KMS-11 (cell line): Measurements from ENCODE around the gene KIF1A.

ENCODE experiments used
- H2AFZ ChIP-seq: fragments of 200-600 bp; sonication (generic); 2 replicates; pipeline ENCODE4 v1.6.1; 2016; ENCODE audit warnings: antibody characterized with exemption, mixed run types, low read depth
- H3K27ac ChIP-seq: fragments of 200-600 bp; sonication (generic); 2 replicates; pipeline ENCODE4 v1.6.1; 2016; ENCODE audit warnings: mild to moderate bottlenecking, mixed run types
- H3K27me3 ChIP-seq: fragments of 200-600 bp; sonication (generic); 2 replicates; pipeline ENCODE4 v1.6.1; 2017; ENCODE audit warnings: mild to moderate bottlenecking, low read depth, mixed run types, moderate library complexity; ENCODE audit not compliant: insufficient read depth
- H3K36me3 ChIP-seq: fragments of 200-600 bp; sonication (generic); 2 replicates; pipeline ENCODE4 v1.6.1; 2017; ENCODE audit warnings: mild to moderate bottlenecking, mixed run types; ENCODE audit not compliant: insufficient read depth
- H3K4me1 ChIP-seq: fragments of 200-600 bp; sonication (generic); 2 replicates; pipeline ENCODE4 v1.6.1; 2016; ENCODE audit warnings: mild to moderate bottlenecking, low read depth, mixed run types; ENCODE audit not compliant: poor library complexity, severe bottlenecking
- H3K4me2 ChIP-seq: fragments of 200-600 bp; sonication (generic); 2 replicates; pipeline ENCODE4 v1.7.0; 2016; ENCODE audit warnings: mild to moderate bottlenecking, mixed run types
- H3K4me3 ChIP-seq: fragments of 200-600 bp; sonication (generic); IDR thresholded peaks from 2 replicates; pipeline ENCODE4 v1.6.1; 2017; ENCODE audit warnings: low read depth, low read length, mixed read lengths; ENCODE audit not compliant: insufficient read depth
- H3K79me2 ChIP-seq: fragments of 200-600 bp; sonication (generic); 2 replicates; pipeline ENCODE4 v1.6.1; 2016; ENCODE audit warnings: low read depth, mixed run types; ENCODE audit not compliant: insufficient read depth
- H3K9ac ChIP-seq: fragments of 200-600 bp; sonication (generic); 2 replicates; pipeline ENCODE4 v1.6.1; 2016; ENCODE audit warnings: mild to moderate bottlenecking, mixed run types
- H4K20me1 ChIP-seq: fragments of 200-600 bp; sonication (generic); 2 replicates; pipeline ENCODE4 v1.6.1; 2016; ENCODE audit warnings: mild to moderate bottlenecking, mixed run types; ENCODE audit not compliant: insufficient read depth
- CTCF ChIP-seq: fragments of 200-600 bp; sonication (generic); conservative IDR thresholded peaks from 2 replicates; pipeline ENCODE4 v1.6.1; 2017; ENCODE audit warnings: low read depth, mild to moderate bottlenecking, antibody characterized with exemption, low read length, moderate library complexity, mixed read lengths

The KIF1A gene

GRCh38 chr2:240707043-240707756 is 112.8 kb downstream of the KIF1A start:
- no peak overlapping the region for H3K27ac ChIP-seq
- no peak overlapping the region for H3K4me2 ChIP-seq
- peaks cover 43% of the 10 kb centered on the region for H3K27me3 ChIP-seq
- H3K36me3 ChIP-seq: no peaks in the 10 kb centered on the region
- no peaks in the 10 kb centered on the region for H3K4me1 ChIP-seq
- no peak for TF ChIP-seq CTCF
- H2AFZ ChIP-seq: no peak overlapping the region
- H4K20me1 ChIP-seq: no peaks in the 10 kb centered on the region
- H3K4me3 ChIP-seq: no peak overlapping the region
- no peaks in the 10 kb centered on the region for H3K79me2 ChIP-seq
- H3K9ac ChIP-seq: no peak overlapping the region

GRCh38 chr2:240705204-240705791 is 114.7 kb downstream of the KIF1A start:
- Histone ChIP-seq H4K20me1 (no peaks in the 10 kb centered on the region), H3K4me3 (no peak overlapping the region), H3K36me3 (no peaks in the 10 kb centered on the region), H3K4me2 (no peak overlapping the region), H3K4me1 (no peaks in the 10 kb centered on the region), H3K79me2 (no peaks in the 10 kb centered on the region), H3K27ac (no peak overlapping the region), H3K27me3 (peaks cover 38% of the 10 kb centered on the region), H3K9ac (no peak overlapping the region), H2AFZ (no peak overlapping the region)
- TF ChIP-seq CTCF: no peak

GRCh38 chr2:240704651-240705050 is 115.4 kb downstream of the KIF1A start:
- no peak overlapping the region for H3K4me2 ChIP-seq

More at GRCh38 chr2:240704651-240705050, 115.4 kb downstream of the KIF1A start:
- H3K79me2 ChIP-seq: no peaks in the 10 kb centered on the region
- no peak overlapping the region for H3K9ac ChIP-seq
- H4K20me1 ChIP-seq: no peaks in the 10 kb centered on the region
- H2AFZ ChIP-seq: no peak overlapping the region
- H3K27me3 ChIP-seq: peaks cover 31% of the 10 kb centered on the region
- no peaks in the 10 kb centered on the region for H3K4me1 ChIP-seq
- no peak overlapping the region for H3K4me3 ChIP-seq
- TF ChIP-seq CTCF: no peak
- H3K27ac ChIP-seq: no peak overlapping the region
- H3K36me3 ChIP-seq: no peaks in the 10 kb centered on the region
